ENCODE results near the gene EMC10.

- TF ChIP-seq RAD21 (IDR thresholded peaks at IDR 0.05; ENCODE audit: low read length), result no peak
- TF ChIP-seq CTCF (conservative IDR thresholded peaks at IDR 0.05; ENCODE audit: low read depth, low read length), result no peak
- no peak for TF ChIP-seq POLR2A (IDR thresholded peaks at IDR 0.05; ENCODE audit: low read depth, low read length)
- no peak for TF ChIP-seq SMC3 (IDR thresholded peaks at IDR 0.05; ENCODE audit: low read depth, low read length)
- no peak for TF ChIP-seq CEBPB (IDR thresholded peaks at IDR 0.05; ENCODE audit: low read depth, low read length)
- no peak for TF ChIP-seq FOS (IDR thresholded peaks at IDR 0.05; ENCODE audit: low read depth, low read length)
- no peak for TF ChIP-seq MAFK (IDR thresholded peaks at IDR 0.05; ENCODE audit: low read depth, low read length)
These were observed 19.0 kb upstream of the EMC10 start for GRCh38 chr19:50457300-50457699.

Data from IMR-90 (cell line).